Neural crest cell (in vitro differentiated cells): Measurements from ENCODE around the gene L3HYPDH. TPM values are rescaled to one million over a fixed set of nuclear protein-coding genes. Genes with fewer than 3 reads are reported as not detected.
A peak's percentile ranks its signal among the peaks of the same experiment; 100 is the strongest.

Experiments
- DNase-seq: peaks from one replicate; pipeline ENCODE4 v3.0.0; 2021; ENCODE audit warnings: low read depth, mixed read lengths, low spot score
- H3K27ac Mint-ChIP-seq: one replicate; pipeline ENCODE4 v1.8.0; 2021; ENCODE audit warnings: mild to moderate bottlenecking, mixed read lengths; ENCODE audit not compliant: unreplicated experiment
- H3K27me3 Mint-ChIP-seq: 2 replicates; pipeline ENCODE4 v1.8.0; 2021; ENCODE audit warnings: low read depth, mild to moderate bottlenecking, mixed read lengths
- H3K36me3 Mint-ChIP-seq: 2 replicates; pipeline ENCODE4 v1.8.0; 2021; ENCODE audit warnings: low read depth, mild to moderate bottlenecking, mixed read lengths
- H3K4me1 Mint-ChIP-seq: 2 replicates; pipeline ENCODE4 v1.8.0; 2021; ENCODE audit warnings: mixed read lengths
- H3K4me3 Mint-ChIP-seq: one replicate; pipeline ENCODE4 v1.8.0; 2021; ENCODE audit warnings: mild to moderate bottlenecking, mixed read lengths
- H3K9me3 Mint-ChIP-seq: 2 replicates; pipeline ENCODE4 v1.8.0; 2021; ENCODE audit warnings: mixed read lengths
- total RNA-seq: library from RNA; stranded (reverse); gene quantifications from 2 replicates; pipeline ENCODE4 v1.2.1, GENCODE V29; 2021
- TF ChIP-seq, protein P1 (sequence below): fragments of 200-600 bp; sonication (generic); conservative IDR thresholded peaks from 2 replicates; pipeline ENCODE4 v1.5.0; 2021; ENCODE audit warnings: antibody characterized with exemption, mild to moderate bottlenecking

The L3HYPDH gene
- total RNA-seq, 1 donor from 2014 or later = 16.8 TPM

DNA sequence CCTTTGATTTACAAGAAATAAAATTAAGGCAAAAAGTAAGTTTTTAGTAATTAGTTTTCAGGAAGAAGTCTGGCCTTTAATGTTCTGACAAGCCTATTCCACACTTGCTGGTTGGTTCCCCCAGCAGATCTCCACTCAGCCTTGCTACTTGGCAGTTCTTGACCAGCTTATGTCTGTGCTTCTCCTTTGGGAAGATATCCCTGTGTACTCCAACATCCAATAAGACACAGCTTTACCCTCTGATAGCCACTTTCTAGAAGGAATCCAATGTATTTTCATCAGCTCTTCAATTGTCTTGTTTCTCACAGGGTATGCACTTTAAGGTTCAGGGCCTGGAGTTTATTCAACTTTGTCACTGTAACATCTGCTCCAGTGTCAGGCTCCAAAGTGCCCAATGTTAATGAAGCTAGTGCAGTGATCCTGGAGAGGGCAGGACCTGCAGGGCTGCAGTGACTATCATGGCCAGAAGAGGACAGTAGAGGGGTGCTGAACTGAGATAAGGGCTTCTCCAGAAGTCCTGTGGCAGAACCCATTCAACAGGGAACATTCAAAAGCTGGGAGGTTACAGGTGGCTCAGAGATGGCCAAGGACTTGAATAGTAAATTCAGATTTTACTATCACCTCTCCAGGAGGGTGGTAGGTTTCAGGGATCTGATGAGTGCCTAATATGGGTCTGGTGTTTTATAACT is 23.0 kb upstream of the L3HYPDH start:
- H3K36me3 Mint-ChIP-seq = no peaks in the 10 kb centered on the region
- peaks cover 18% of the 10 kb centered on the region for H3K4me1 Mint-ChIP-seq
- no peaks in the 10 kb centered on the region for H3K27me3 Mint-ChIP-seq
- peak; percentile 69 for DNase-seq
- TF ChIP-seq, protein P1, sequence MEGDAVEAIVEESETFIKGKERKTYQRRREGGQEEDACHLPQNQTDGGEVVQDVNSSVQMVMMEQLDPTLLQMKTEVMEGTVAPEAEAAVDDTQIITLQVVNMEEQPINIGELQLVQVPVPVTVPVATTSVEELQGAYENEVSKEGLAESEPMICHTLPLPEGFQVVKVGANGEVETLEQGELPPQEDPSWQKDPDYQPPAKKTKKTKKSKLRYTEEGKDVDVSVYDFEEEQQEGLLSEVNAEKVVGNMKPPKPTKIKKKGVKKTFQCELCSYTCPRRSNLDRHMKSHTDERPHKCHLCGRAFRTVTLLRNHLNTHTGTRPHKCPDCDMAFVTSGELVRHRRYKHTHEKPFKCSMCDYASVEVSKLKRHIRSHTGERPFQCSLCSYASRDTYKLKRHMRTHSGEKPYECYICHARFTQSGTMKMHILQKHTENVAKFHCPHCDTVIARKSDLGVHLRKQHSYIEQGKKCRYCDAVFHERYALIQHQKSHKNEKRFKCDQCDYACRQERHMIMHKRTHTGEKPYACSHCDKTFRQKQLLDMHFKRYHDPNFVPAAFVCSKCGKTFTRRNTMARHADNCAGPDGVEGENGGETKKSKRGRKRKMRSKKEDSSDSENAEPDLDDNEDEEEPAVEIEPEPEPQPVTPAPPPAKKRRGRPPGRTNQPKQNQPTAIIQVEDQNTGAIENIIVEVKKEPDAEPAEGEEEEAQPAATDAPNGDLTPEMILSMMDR = peak; percentile 82
- H3K4me3 Mint-ChIP-seq = no peak overlapping the region
- H3K9me3 Mint-ChIP-seq = no peaks in the 10 kb centered on the region
- no peak overlapping the region for H3K27ac Mint-ChIP-seq

DNA sequence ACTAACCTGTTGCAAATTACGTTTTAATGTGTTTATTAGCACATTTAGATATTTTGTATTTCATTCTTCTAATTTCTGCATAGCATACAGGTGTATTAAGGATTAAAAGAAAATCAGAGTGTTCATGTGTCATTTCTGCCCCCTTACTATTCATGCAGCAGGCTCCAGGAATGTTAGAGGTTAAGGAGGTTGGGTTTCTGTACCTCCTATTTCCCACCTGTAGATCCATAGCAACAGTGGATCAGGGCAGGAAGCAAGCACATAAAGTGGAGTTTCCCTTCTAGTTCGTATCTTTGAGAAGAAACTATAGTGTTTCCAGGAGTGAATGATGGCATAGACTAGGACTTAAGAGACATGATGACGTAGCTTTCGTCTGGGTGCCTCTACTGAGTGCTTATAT is 19.0 kb upstream of the L3HYPDH start:
- no peak overlapping the region for H3K27ac Mint-ChIP-seq
- H3K4me1 Mint-ChIP-seq = peaks cover 13% of the 10 kb centered on the region
- DNase-seq = no peak
- TF ChIP-seq, protein P1 = no peak
- no peak overlapping the region for H3K4me3 Mint-ChIP-seq
- no peaks in the 10 kb centered on the region for H3K27me3 Mint-ChIP-seq
- no peaks in the 10 kb centered on the region for H3K9me3 Mint-ChIP-seq
- no peaks in the 10 kb centered on the region for H3K36me3 Mint-ChIP-seq

DNA sequence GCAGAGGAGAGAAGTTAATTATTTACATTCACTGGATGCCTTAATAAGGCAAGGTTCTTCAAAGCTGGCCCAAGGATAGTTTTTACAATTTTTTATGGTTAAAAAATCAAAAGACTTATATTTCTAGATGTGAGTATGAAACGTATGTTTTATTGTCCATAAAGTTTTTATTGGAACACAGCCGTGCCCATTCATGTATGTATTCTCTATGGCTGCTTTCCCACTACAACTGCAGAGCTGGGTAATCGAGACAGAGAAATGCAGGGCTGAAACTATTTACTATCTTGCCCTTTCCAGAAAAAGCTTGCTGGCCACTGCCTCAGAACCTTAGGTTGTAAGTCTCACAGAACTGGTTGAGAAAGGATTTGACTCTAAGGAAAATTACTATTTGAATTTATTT is 16.5 kb upstream of the L3HYPDH start:
- Mint-ChIP-seq H3K4me1 (no peaks in the 10 kb centered on the region), H3K27me3 (no peaks in the 10 kb centered on the region), H3K27ac (no peak overlapping the region), H3K4me3 (no peak overlapping the region), H3K9me3 (no peaks in the 10 kb centered on the region), H3K36me3 (no peaks in the 10 kb centered on the region)
- TF ChIP-seq, protein P1 = no peak
- no peak for DNase-seq

DNA sequence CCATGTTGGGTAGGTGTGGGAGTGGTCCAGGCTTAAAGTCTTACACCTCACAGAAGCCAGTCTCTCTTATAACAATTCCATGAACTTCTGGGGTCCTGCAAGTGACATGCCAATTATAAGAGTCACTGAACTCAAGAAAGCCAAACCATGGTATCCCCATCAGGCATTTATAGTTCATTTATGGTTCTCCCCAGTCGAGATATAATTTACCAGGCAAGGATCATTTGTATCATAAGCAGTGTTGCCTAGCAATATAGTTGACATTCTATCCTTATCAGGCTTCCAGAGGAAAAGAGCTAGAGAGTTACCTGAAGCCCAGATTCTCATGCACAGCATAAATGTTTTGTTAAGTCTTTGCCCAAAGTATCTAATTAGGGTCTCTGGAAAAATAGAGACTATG is 8.2 kb upstream of the L3HYPDH start:
- Mint-ChIP-seq H3K27me3 (no peaks in the 10 kb centered on the region), H3K36me3 (peaks cover 21% of the 10 kb centered on the region), H3K4me3 (no peak overlapping the region), H3K4me1 (peaks cover 6% of the 10 kb centered on the region), H3K9me3 (no peaks in the 10 kb centered on the region), H3K27ac (no peak overlapping the region)
- DNase-seq = no peak
- TF ChIP-seq, protein P1 = no peak

DNA sequence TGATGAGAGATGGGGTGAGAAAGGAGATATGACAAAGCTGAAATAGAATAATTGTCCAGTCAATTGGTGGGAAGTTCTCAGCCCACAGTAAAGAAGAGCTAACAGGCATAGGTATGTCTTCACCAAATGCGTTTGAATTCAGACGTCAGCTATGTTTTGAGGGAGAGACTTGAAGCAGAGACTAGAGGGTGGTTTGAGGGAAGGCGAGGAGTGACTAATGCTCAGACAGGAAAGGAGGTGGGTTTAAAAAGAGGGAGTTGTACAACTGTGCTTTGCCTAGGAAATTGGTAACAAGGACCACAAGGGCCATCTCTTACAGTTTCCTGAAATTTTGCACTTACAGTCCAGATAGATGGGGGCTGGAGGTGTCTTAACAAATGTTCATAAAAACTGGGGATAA is 6.5 kb upstream of the L3HYPDH start:
- Mint-ChIP-seq H3K4me1 (peaks cover 14% of the 10 kb centered on the region), H3K27ac (no peak overlapping the region), H3K27me3 (no peaks in the 10 kb centered on the region), H3K4me3 (no peak overlapping the region), H3K36me3 (peaks cover 21% of the 10 kb centered on the region), H3K9me3 (no peaks in the 10 kb centered on the region)
- TF ChIP-seq, protein P1 = no peak
- no peak for DNase-seq
